Frontal cortex (tissue), 4 donors: Measurements from ENCODE around the gene SCGB3A2. TPM values are rescaled to one million over a fixed set of nuclear protein-coding genes. Genes with fewer than 3 reads are reported as not detected.

ENCODE experiments used
- DNase-seq, 2 donors: peaks; one replicate each; pipeline ENCODE4 v3.0.0; 2012; ENCODE audit warnings: low spot score in 2 of 2
- FAIRE-seq: peaks from 2 replicates; lab custom pipeline; 2012; peaks lifted over from hg19 to GRCh38; lab: Jason Lieb, UNC
- total RNA-seq: library from RNA; depleted of rRNA; stranded (reverse); fragments of >200 nt; gene quantifications from one replicate; pipeline ENCODE4 v1.2.3, GENCODE V29; 2014
- donor health status: control.
- donor health status: control.
- donor health status: control.

SCGB3A2 gene, protein sequence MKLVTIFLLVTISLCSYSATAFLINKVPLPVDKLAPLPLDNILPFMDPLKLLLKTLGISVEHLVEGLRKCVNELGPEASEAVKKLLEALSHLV
- not detected for total RNA-seq

DNA sequence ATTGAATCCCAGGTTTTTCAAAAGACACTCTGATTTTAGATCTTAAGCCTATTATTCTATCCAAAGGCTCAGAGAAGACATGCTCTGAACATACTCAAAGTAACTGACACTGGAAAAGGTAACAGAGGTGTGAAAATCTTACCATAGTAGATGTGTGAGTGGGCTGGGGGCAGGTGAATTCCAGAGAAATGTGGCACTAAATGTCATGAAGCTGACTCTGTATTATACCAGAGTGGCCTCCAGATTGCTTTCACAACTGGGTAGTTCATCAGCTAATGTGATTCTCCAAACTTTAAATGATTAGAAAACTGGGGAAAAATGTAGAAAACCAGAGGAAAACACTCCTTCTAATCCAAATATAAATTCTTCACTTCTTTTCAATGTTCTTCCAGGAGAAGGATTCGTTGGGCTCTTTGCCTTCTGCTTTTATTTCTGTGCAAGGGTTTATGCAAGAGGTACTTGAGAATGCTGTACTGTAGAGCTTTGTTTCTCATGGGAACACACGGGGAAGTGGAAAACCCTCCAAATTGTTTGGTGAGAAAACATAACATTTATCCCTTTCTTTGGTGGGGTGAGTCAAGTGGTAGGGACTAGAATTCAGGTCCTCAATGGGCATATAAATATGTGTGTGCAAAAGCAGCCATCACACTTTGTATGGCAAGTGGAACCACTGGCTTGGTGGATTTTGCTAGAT is at the start of gene SCGB3A2:
SCGB3A2 (plus strand) TSS at position 646 of the 694 bp plus-strand sequence. CDS start 93 bp downstream, outside the sequence.
- FAIRE-seq (no peak), DNase-seq (no peak)

DNA sequence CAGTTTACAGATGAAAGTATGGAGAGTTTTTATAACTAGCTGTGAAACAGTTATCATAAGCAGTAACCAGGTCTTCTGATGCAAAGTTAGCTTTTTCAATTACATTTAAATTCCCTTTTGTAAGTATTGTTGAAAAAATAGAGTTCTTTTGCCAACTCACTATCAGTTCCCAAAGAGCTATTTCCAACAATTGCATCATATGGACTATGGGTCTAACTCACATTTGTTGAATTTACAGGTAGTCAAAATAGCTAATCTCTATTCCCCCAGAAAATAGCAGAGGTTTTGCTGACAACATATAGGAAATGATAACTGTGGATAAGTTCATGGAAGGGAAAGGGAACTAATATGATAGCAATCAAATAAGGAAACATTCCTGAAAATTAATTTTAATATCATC is 48.5 kb upstream of the SCGB3A2 start:
- FAIRE-seq (no peak), DNase-seq (no peak)

- FAIRE-seq = no peak
- DNase-seq = no peak
Measured at GRCh38 chr5:147831465-147831864, 47.0 kb upstream of the SCGB3A2 start, which contains the start of gene SPINK1. SPINK1 (minus strand) TSS chr5:147831671; CDS start chr5:147831577, 94 bp downstream.

- DNase-seq (no peak), FAIRE-seq (no peak)
Measured at GRCh38 chr5:147832541-147832940, 46.0 kb upstream of the SCGB3A2 start.

DNA sequence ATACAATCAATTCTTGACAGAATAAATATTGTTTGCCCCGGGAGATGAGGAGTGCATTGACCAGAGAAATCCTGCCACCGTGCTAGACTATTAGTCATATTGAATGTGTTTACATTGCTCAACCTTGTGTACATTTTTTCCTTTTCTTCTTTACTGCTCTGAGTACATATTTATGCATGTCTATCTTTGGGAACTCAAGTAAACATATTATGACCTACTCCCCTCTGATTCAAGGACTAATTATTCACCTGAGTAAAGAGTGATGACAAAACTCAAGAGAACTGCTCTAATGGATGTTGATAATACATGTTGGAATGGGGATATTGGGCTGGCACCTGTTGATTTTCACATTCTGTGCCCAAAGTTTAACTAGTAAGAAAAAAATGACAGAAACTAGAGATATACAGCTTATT is 43.1 kb upstream of the SCGB3A2 start:
- DNase-seq = no peak
- FAIRE-seq = no peak

DNA sequence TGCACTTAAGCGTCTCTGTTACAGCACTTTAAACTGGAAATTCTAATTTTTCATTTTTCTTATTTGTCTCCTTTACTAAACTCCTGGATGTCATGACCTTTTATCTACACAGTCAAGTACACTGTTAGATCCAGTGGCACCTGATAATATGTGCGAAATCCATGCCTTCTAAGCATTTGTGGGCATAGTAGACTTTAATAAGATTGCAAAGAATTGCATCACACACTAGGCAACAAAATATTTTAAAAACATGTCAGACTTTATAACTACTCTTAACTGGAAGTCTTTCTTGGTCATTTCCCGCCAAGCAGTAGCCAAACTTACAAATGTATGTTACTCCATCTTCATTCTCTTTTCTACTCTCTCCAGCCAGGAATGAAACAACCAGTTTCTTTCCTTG is 42.1 kb upstream of the SCGB3A2 start:
- DNase-seq (no peak), FAIRE-seq (no peak)

- FAIRE-seq (no peak), DNase-seq (no peak)
Measured at GRCh38 chr5:147842869-147843268, 35.6 kb upstream of the SCGB3A2 start.

GRCh38 chr5:147844846-147845245 is 33.7 kb upstream of the SCGB3A2 start:
- FAIRE-seq = no peak
- no peak for DNase-seq

DNA sequence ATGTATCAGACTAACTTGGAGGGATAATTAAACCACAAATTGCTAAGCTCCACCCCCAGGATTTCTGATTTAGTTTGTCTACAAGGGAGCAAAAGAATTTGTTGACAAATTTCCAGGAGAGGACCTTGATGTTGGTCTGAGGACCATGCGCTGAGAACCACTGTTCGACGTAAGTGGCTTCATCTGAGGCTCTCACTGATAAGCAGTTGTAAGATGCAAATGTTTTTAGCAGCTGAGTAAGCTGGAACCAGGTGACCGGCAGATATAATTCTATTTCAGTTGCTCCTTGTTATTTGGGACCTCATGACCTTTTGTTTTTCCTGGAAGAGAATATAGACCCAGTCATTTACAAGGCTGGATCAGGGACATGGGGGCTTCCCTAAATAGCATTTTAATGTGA is 32.9 kb upstream of the SCGB3A2 start:
- DNase-seq (no peak), FAIRE-seq (no peak)

DNA sequence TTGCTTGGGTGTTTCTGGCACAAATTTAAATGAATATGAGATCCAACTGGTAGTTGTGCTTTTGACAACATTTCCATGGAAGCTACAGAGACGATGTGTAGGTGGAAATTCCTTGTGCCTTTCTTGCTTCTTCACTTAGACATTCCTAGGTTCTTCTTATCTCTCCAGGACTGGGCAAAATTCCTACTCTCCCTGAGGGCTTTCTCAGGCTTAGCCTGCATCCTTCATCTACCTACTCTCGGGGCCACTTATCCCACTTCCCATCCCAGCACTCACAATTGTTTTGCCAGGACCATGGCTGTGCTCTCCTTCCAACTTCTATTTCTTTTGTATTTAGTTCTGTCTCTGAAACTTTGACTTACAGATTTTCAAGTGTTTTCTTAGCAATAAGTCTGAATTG is 29.3 kb upstream of the SCGB3A2 start:
- no peak for FAIRE-seq
- no peak for DNase-seq

DNA sequence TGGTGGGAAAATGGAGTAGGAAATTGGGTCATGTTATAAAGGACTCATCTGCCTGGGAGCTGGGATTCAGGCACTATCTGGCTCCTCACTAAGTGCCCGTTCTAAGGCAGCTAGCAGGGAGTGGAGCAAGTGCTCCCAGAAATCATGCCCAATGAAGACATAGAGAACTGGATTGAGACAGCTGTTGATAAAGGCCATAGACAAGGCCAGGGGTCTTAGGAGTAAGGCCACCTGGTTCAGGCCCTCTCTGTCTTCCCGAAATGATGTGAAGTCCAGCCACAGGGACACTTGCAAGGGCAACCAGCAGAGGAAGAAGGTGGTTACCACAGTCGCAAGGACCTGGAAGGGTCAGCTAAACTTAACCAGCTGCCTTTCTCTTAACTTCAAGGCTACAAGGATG is 26.9 kb upstream of the SCGB3A2 start:
- DNase-seq (no peak), FAIRE-seq (no peak)

DNA sequence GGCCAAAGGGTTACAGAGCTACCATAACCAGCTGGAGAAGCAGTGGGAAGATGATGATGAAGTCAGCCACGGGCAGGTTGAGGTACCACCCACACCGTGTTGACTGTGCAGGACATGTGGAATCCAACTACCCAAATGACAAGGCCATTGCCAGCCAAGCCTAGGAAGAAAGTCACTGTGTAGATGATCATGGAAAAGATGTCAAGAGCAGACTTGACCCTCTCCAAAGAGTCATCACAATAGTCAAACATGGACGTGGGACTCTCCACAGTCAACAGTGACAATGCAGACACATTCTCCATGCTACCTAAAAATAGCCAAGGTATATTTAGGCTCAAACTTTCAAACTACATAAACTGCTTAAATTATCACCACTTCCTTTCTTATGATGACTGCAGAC is 26.1 kb upstream of the SCGB3A2 start:
- DNase-seq (no peak), FAIRE-seq (no peak)

DNA sequence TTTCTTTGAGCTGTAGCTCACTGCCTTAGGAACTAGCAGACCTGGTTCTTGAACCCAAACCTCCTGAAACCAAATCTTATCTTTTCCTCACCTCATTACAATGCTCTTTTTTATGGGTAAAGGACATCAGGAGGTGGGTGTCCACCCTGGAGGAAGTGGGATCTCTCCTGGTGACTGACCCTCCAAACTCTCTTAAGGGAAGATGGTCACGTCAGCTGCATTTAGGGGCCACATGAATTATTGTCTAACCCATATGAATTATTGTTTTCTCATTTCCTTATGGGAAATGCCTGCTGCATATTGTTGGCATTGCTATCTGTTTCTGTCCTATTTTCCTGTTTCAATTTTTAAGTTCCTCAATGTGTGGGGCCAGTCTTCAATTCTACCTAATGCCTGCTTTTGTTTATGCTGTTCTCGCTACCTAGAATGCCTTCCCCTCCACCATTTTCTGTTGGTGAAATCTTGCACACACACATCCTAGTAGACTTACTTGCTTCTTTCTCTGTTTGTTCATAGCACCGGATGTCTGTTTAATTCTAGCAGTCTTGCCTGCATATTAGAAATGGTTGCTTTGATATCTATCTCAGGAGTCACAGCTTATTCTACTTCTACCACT is 25.0 kb upstream of the SCGB3A2 start:
- DNase-seq (no peak), FAIRE-seq (no peak)

GRCh38 chr5:147854331-147854730 is 24.2 kb upstream of the SCGB3A2 start:
- DNase-seq (no peak), FAIRE-seq (no peak)

- FAIRE-seq = no peak
- DNase-seq = no peak
Measured at GRCh38 chr5:147854894-147855773, 23.4 kb upstream of the SCGB3A2 start.

DNA sequence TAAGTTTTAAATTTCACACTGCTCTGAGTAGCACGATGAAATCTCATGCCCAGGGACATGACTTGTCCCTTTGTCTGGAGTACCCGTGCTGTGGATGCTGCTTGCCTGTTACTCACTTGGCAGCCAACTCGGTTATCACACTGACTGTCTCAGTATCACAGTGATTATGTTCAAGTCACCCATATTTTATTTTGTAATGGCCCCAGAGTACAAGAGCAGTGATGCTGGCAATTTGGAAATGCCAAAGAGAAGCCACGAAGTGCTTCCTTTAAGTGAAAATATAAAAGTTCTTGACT is 22.8 kb upstream of the SCGB3A2 start:
- no peak for DNase-seq

GRCh38 chr5:147856801-147857200 is 21.7 kb upstream of the SCGB3A2 start:
- FAIRE-seq (no peak), DNase-seq (no peak)

More for the DNA sequence above, 22.8 kb upstream of the SCGB3A2 start:
- FAIRE-seq = no peak

GRCh38 chr5:147857302-147858129 is 21.0 kb upstream of the SCGB3A2 start:
- DNase-seq = peak; percentile 6 to 17
- FAIRE-seq = peak; percentile 80

DNA sequence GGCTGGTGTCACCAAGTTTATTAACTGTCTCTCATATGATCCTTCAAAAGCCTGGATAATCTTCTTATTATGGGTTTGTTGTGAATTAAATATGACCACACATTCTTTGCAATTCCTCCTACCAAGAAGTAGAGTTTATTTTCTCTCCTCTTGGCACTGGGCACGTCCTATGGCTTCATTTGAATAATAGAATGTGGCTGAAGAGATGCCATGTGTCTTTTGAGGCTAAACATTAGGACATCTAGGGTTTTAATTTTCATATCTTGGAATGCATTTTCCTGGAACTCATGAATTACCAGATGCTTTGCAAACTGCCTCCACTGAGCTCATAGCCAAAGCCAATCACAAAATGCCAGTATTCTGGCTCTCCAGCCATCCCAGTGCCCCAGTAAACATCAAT is 19.9 kb upstream of the SCGB3A2 start:
- no peak for DNase-seq

More for the DNA sequence above, 19.9 kb upstream of the SCGB3A2 start:
- no peak for FAIRE-seq
